Osteocyte (in vitro differentiated cells): ENCODE measurements around the gene MYO15B. TPM values are rescaled to one million over a fixed set of nuclear protein-coding genes. Genes with fewer than 3 reads are reported as not detected.

Source experiments
- DNase-seq: peaks from one replicate; pipeline ENCODE4 v3.0.0; 2021; ENCODE audit warnings: mixed read lengths; ENCODE audit not compliant: unreplicated experiment; ENCODE audit errors: extremely low spot score
- H3K27ac Mint-ChIP-seq: one replicate; pipeline ENCODE4 v1.8.0; 2021; ENCODE audit warnings: mild to moderate bottlenecking, mixed read lengths; ENCODE audit not compliant: unreplicated experiment
- H3K27me3 Mint-ChIP-seq: one replicate; pipeline ENCODE4 v1.8.0; 2021; ENCODE audit warnings: mixed read lengths; ENCODE audit not compliant: unreplicated experiment
- H3K36me3 Mint-ChIP-seq: one replicate; pipeline ENCODE4 v1.8.0; 2021; ENCODE audit warnings: mixed read lengths; ENCODE audit not compliant: unreplicated experiment
- H3K4me1 Mint-ChIP-seq: one replicate; pipeline ENCODE4 v1.8.0; 2021; ENCODE audit warnings: mixed read lengths; ENCODE audit not compliant: unreplicated experiment
- H3K4me3 Mint-ChIP-seq: one replicate; pipeline ENCODE4 v1.8.0; 2021; ENCODE audit warnings: mild to moderate bottlenecking, moderate library complexity, mixed read lengths; ENCODE audit not compliant: unreplicated experiment
- H3K9me3 Mint-ChIP-seq: one replicate; pipeline ENCODE4 v1.8.0; 2021; ENCODE audit warnings: mixed read lengths; ENCODE audit not compliant: unreplicated experiment
- CTCF ChIP-seq: fragments of 200-600 bp; sonication (generic); IDR thresholded peaks from 2 replicates; pipeline ENCODE4 v1.5.0; 2021; ENCODE audit warnings: antibody characterized with exemption, mild to moderate bottlenecking, moderate library complexity
- total RNA-seq: library from RNA; stranded (reverse); gene quantifications from 2 replicates; pipeline ENCODE4 v1.2.1, GENCODE V29; 2021

Gene MYO15B
- total RNA-seq, 1 donor from 2014 or later, result 40.8 TPM

DNA sequence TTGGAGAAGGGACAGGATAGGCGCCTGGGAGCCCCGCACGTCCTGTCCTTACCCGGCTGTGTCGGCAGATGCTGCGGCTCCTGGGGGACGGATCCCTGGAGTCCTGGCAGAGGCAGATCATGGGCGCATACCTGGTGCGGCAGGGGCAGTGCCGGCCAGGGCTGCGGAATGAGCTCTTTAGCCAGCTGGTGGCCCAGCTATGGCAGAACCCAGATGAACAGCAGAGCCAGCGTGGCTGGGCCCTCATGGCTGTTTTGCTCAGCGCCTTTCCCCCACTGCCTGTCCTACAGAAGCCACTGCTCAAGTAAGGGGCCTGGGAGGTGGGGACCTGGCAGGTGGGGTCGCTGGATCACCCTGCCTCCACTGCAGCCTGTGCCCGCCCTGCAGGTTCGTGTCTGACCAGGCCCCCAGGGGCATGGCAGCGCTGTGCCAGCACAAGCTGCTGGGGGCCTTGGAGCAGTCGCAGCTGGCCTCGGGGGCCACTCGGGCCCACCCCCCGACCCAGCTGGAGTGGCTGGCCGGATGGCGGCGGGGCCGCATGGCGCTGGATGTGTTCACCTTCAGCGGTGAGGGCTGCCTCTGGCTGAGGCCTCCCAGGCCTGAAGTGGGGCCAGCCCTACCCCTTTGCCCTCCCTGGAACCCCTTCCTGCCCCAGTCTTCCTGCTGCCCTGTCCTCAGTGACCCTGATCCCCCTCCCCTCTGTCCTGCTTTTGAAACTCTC lies 25.5 kb downstream of the MYO15B start:
- H3K4me1 Mint-ChIP-seq, result peaks cover 3% of the 10 kb centered on the region
- no peak overlapping the region for H3K27ac Mint-ChIP-seq
- no peak overlapping the region for H3K4me3 Mint-ChIP-seq
- H3K36me3 Mint-ChIP-seq, result no peaks in the 10 kb centered on the region
- H3K9me3 Mint-ChIP-seq, result no peaks in the 10 kb centered on the region
- no peaks in the 10 kb centered on the region for H3K27me3 Mint-ChIP-seq
- DNase-seq, result no peak
- TF ChIP-seq CTCF, result no peak

DNA sequence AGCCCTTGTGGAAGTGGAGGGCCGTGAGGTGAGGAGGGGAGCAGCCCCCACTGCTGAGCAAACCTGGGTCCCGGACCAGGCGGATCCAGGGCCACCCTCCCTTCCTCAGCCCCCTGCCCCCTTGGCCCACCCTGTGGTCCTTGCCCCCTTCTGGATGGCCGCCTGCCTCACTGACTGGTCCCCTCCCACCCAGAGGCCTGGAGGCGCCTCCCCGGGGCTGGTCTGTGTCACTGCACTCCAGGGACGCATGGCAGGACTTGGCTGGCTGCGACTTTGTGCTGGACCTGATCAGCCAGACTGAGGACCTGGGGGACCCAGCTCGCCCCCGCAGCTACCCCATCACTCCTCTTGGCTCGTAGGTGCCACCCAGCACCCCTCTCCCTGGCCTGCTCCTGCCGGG lies 26.4 kb downstream of the MYO15B start:
- H3K36me3 Mint-ChIP-seq, result no peaks in the 10 kb centered on the region
- peaks cover 3% of the 10 kb centered on the region for H3K4me1 Mint-ChIP-seq
- no peak overlapping the region for H3K27ac Mint-ChIP-seq
- TF ChIP-seq CTCF, result no peak
- H3K27me3 Mint-ChIP-seq, result no peaks in the 10 kb centered on the region
- no peak for DNase-seq
- H3K9me3 Mint-ChIP-seq, result no peaks in the 10 kb centered on the region
- H3K4me3 Mint-ChIP-seq, result no peak overlapping the region

GRCh38 chr17:75614556-75615270 lies 27.1 kb downstream of the MYO15B start:
- Mint-ChIP-seq H3K27me3 (no peaks in the 10 kb centered on the region), H3K4me3 (no peak overlapping the region), H3K4me1 (peaks cover 3% of the 10 kb centered on the region), H3K9me3 (no peaks in the 10 kb centered on the region), H3K27ac (no peak overlapping the region), H3K36me3 (no peaks in the 10 kb centered on the region)
- no peak for TF ChIP-seq CTCF
- no peak for DNase-seq

GRCh38 chr17:75615301-75615700 lies 27.7 kb downstream of the MYO15B start:
- H3K9me3 Mint-ChIP-seq, result no peaks in the 10 kb centered on the region
- no peak for TF ChIP-seq CTCF
- H3K36me3 Mint-ChIP-seq, result no peaks in the 10 kb centered on the region
- peaks cover 3% of the 10 kb centered on the region for H3K4me1 Mint-ChIP-seq
- DNase-seq, result no peak
- H3K27me3 Mint-ChIP-seq, result no peaks in the 10 kb centered on the region
- no peak overlapping the region for H3K4me3 Mint-ChIP-seq
- no peak overlapping the region for H3K27ac Mint-ChIP-seq

DNA sequence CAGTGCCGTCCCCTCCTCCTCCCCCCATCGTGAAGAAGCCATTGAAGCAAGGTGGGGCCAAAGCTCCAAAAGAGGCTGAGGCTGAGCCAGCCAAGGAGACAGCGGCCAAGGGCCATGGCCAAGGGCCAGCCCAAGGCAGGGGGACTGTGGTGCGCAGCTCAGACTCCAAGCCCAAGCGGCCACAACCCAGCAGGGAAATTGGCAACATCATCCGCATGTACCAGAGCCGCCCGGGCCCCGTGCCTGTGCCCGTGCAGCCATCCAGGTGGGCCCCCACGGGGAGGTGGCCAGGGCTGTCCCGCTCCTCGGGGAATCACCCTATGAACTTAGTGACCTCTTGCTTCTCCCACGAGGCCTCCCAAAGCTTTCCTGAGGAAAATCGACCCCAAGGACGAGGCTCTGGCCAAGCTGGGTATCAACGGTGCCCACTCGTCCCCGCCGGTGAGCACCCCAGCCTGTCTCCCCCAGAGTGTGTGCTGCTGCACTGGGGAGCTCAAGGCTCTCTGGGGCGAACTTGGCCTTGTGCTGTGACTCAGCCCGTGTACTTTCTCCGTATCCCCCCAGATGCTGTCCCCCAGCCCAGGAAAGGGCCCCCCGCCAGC lies 29.0 kb downstream of the MYO15B start:
- H3K4me1 Mint-ChIP-seq, result no peaks in the 10 kb centered on the region
- no peak overlapping the region for H3K27ac Mint-ChIP-seq
- no peak for DNase-seq
- no peak for TF ChIP-seq CTCF
- no peaks in the 10 kb centered on the region for H3K27me3 Mint-ChIP-seq
- no peak overlapping the region for H3K4me3 Mint-ChIP-seq
- H3K9me3 Mint-ChIP-seq, result no peaks in the 10 kb centered on the region
- H3K36me3 Mint-ChIP-seq, result no peaks in the 10 kb centered on the region
